Body of pancreas (tissue), 4 donors: ENCODE results near the gene PDCD1LG2. TPM values are rescaled to one million over a fixed set of nuclear protein-coding genes. Genes with fewer than 3 reads are reported as not detected.

Experiments used
- ATAC-seq: fragments of 150-250 bp; one replicate; pipeline ENCODE4 v1.9.1; 2016
- DNase-seq, 4 donors: peaks; one replicate each; pipeline ENCODE4 v3.0.0-alpha.2; 2019
- H3K27ac ChIP-seq, 4 donors: fragments of 200-600 bp; sonication (generic); 1 replicate in 3 of 4; 2 replicates in 1 of 4; pipeline versions ENCODE4 v1.5.1 to v1.6.1; 2016 to 2019; ENCODE audit warnings: mild to moderate bottlenecking in 1 of 4, mixed read lengths in 1 of 4, moderate library complexity in 1 of 4
- H3K27me3 ChIP-seq, 2 donors: fragments of 200-600 bp; sonication (generic); one replicate each; pipeline ENCODE4 v1.6.0; 2016; ENCODE audit warnings: mild to moderate bottlenecking in 1 of 2
- H3K36me3 ChIP-seq, 2 donors: fragments of 200-600 bp; sonication (generic); replicated peaks in 1 of 2; 2 replicates each; pipeline ENCODE4 v1.5.1; 2016; ENCODE audit warnings: low read depth in 2 of 2; ENCODE audit not compliant: insufficient read depth in 1 of 2
- H3K4me1 ChIP-seq: fragments of 200-600 bp; sonication (generic); one replicate; pipeline ENCODE4 v1.6.0; 2016
- H3K4me3 ChIP-seq, 2 donors: fragments of 200-600 bp; sonication (generic); 1 replicate in 1 of 2; 2 replicates in 1 of 2; pipeline ENCODE4 v1.5.1; 2016 to 2019
- H3K9me3 ChIP-seq, 3 donors: fragments of 200-600 bp; sonication (generic); 1 replicate in 2 of 3; 2 replicates in 1 of 3; pipeline ENCODE4 v1.5.1; 2016
- CTCF ChIP-seq, 7 experiments: fragments of 450-650 bp in 4 of 7; fragments of 200-600 bp in 3 of 7; sonication (generic) in 3 of 7; IDR thresholded peaks; one replicate each; pipeline ENCODE4 v1.5.1; 2016 to 2019; ENCODE audit warnings: antibody characterized with exemption in 7 of 7
- POLR2A ChIP-seq, 3 donors: fragments of 450-650 bp; IDR thresholded peaks; one replicate each; pipeline ENCODE4 v1.6.1; 2016; ENCODE audit warnings: antibody characterized with exemption in 3 of 3, mild to moderate bottlenecking in 2 of 3
- WGBS, 2 donors: methylation state at CpG; one replicate each; pipeline ENCODE4 v1.1.5; 2017; 5-methylcytosine and 5-hydroxymethylcytosine counted together
- intact Hi-C: fragments of 100-400 bp; cut with DNase I; formaldehyde crosslinking; loops from one replicate; pipeline ENCODE4 v1.15.1; 2023
- total RNA-seq, 2 donors: library from RNA; depleted of rRNA; stranded (reverse); fragments of >200 nt; gene quantifications; one replicate each; pipeline ENCODE4 v1.1.0, GENCODE V29; 2016

PDCD1LG2 gene
- total RNA-seq, 2 donors from 2014 or later: 0.99 to 1.3 TPM

GRCh38 chr9:5593904-5594303, 83.6 kb downstream of the PDCD1LG2 start:
- Histone ChIP-seq H3K36me3 (no peaks in the 10 kb centered on the region), H3K9me3 (no peaks in the 10 kb centered on the region), H3K4me1 (no peaks in the 10 kb centered on the region), H3K27me3 (no peaks in the 10 kb centered on the region), H3K27ac (no peak overlapping the region), H3K4me3 (no peak overlapping the region)
- no peak for ATAC-seq
- TF ChIP-seq CTCF (IDR thresholded peaks at IDR 0.05) (no peak), POLR2A (IDR thresholded peaks at IDR 0.05) (no peak)
- intact Hi-C loops: loop anchor here (10.0 kb wide), 1 partner anchor 839 kb away; no protein-coding TSS in a partner anchor
- DNase-seq: no peak
- WGBS, 2 donors: 67 to 71% methylated on average over 2 of the region's 2 CpGs

- Histone ChIP-seq H3K36me3 (no peaks in the 10 kb centered on the region), H3K9me3 (no peaks in the 10 kb centered on the region), H3K4me1 (peaks cover 3% of the 10 kb centered on the region), H3K27me3 (no peaks in the 10 kb centered on the region), H3K4me3 (no peak overlapping the region), H3K27ac (no peak overlapping the region)
- ATAC-seq (no peak), DNase-seq (no peak)
- TF ChIP-seq POLR2A (IDR thresholded peaks at IDR 0.05): no peak
- no peak for TF ChIP-seq CTCF (IDR thresholded peaks at IDR 0.05)
- 57 to 91% methylated on average over 2 of the region's 2 CpGs for WGBS, 2 donors
- intact Hi-C loops: loop anchor here (10.0 kb wide), 1 partner anchor 841 kb away; no protein-coding TSS in a partner anchor
Measured at GRCh38 chr9:5596173-5596572, 85.8 kb downstream of the PDCD1LG2 start.

GRCh38 chr9:5608298-5609225, 98.2 kb downstream of the PDCD1LG2 start:
- Histone ChIP-seq H3K9me3 (no peaks in the 10 kb centered on the region), H3K27ac (peak overlapping the region in 2 of 4 donors; percentile 0 to 37), H3K4me1 (no peaks in the 10 kb centered on the region), H3K4me3 (no peak overlapping the region), H3K27me3 (no peaks in the 10 kb centered on the region), H3K36me3 (no peaks in the 10 kb centered on the region)
- intact Hi-C loops: no loop called here
- DNase-seq (peak in 1 of 4 donors; percentile 19), ATAC-seq (peak; percentile 59)
- TF ChIP-seq POLR2A (IDR thresholded peaks at IDR 0.05) (no peak), CTCF (IDR thresholded peaks at IDR 0.05) (peak in 1 of 7 experiments; percentile 15)
- 29 to 32% methylated on average over 6 of the region's 6 CpGs for WGBS, 2 donors

GRCh38 chr9:5609226-5609596, 98.9 kb downstream of the PDCD1LG2 start:
- no peaks in the 10 kb centered on the region for H3K4me1 ChIP-seq
- no peaks in the 10 kb centered on the region for H3K9me3 ChIP-seq
- DNase-seq: no peak
- no peak overlapping the region for H3K4me3 ChIP-seq
- ATAC-seq: no peak
- no peaks in the 10 kb centered on the region for H3K36me3 ChIP-seq
- peak overlapping the region in 2 of 4 donors; percentile 0 to 37 for H3K27ac ChIP-seq
- TF ChIP-seq CTCF (IDR thresholded peaks at IDR 0.05): no peak
- no peak for TF ChIP-seq POLR2A (IDR thresholded peaks at IDR 0.05)
- intact Hi-C loops: no loop called here
- WGBS, 2 donors: 50 to 62% methylated on average over 3 of the region's 3 CpGs
- H3K27me3 ChIP-seq: no peaks in the 10 kb centered on the region
